CD4-positive, CD25-positive, alpha-beta regulatory T cell (primary cell): Measurements from ENCODE around the gene CYS1. TPM values are rescaled to one million over a fixed set of nuclear protein-coding genes. Genes with fewer than 3 reads are reported as not detected.
A peak's percentile ranks its signal among the peaks of the same experiment; 100 is the strongest.

Experiments
- ATAC-seq, 2 donors: fragments of 150-1000 bp; cut with Tn5 transposase; one replicate each; pipeline ENCODE4 v1.10.0; 2021; ENCODE audit warnings: low read depth in 2 of 2, moderate number of reproducible peaks in 2 of 2, moderate library complexity in 1 of 2
- DNase-seq, 3 donors: peaks; one replicate each; pipeline versions ENCODE4 v3.0.0 to v3.0.0-alpha.2; 2012 to 2022; ENCODE audit warnings: mixed read lengths in 1 of 3
- H3K27ac ChIP-seq: one replicate; pipeline ENCODE4 v1.7.0; 2013; ENCODE audit warnings: mild to moderate bottlenecking, low read length; ENCODE audit not compliant: insufficient read depth, poor library complexity, severe bottlenecking
- H3K27me3 ChIP-seq: one replicate; pipeline ENCODE4 v1.7.0; 2013; ENCODE audit warnings: low read length; ENCODE audit not compliant: control insufficient read depth, insufficient read depth
- H3K36me3 ChIP-seq: one replicate; pipeline ENCODE4 v1.7.0; 2013; ENCODE audit warnings: mild to moderate bottlenecking, low read length, moderate library complexity; ENCODE audit not compliant: control insufficient read depth, insufficient read depth
- H3K4me1 ChIP-seq: 2 replicates; pipeline ENCODE4 v1.7.0; 2013; ENCODE audit warnings: mild to moderate bottlenecking, low read length; ENCODE audit not compliant: insufficient read depth, control insufficient read depth, poor library complexity, severe bottlenecking
- H3K4me3 ChIP-seq: one replicate; pipeline ENCODE4 v1.7.0; 2013; ENCODE audit warnings: low read depth, mild to moderate bottlenecking, low read length, moderate library complexity
- H3K9me3 ChIP-seq, 2 experiments: 1 replicate in 1 of 2; 2 replicates in 1 of 2; pipeline ENCODE4 v1.7.0; 2013; ENCODE audit warnings: low read length in 2 of 2, mild to moderate bottlenecking in 1 of 2, moderate library complexity in 1 of 2; ENCODE audit not compliant: control insufficient read depth in 2 of 2
- H3K27ac Mint-ChIP-seq, 3 donors: one replicate each; pipeline ENCODE4 v1.8.0; 2020 to 2022; ENCODE audit warnings: mild to moderate bottlenecking in 3 of 3, mixed read lengths in 3 of 3, moderate library complexity in 2 of 3
- H3K27me3 Mint-ChIP-seq: one replicate; pipeline ENCODE4 v1.8.0; 2022; ENCODE audit warnings: mild to moderate bottlenecking, mixed read lengths
- H3K36me3 Mint-ChIP-seq: one replicate; pipeline ENCODE4 v1.8.0; 2020; ENCODE audit warnings: mixed read lengths
- H3K4me1 Mint-ChIP-seq, 4 donors: one replicate each; pipeline ENCODE4 v1.8.0; 2020 to 2022; ENCODE audit warnings: mixed read lengths in 4 of 4, mild to moderate bottlenecking in 1 of 4
- H3K4me3 Mint-ChIP-seq, 4 donors: one replicate each; pipeline ENCODE4 v1.8.0; 2020 to 2022; ENCODE audit warnings: mild to moderate bottlenecking in 4 of 4, mixed read lengths in 4 of 4, moderate library complexity in 3 of 4
- H3K9me3 Mint-ChIP-seq, 7 donors: one replicate each; pipeline ENCODE4 v1.8.0; 2020 to 2022; ENCODE audit warnings: mixed read lengths in 7 of 7, mild to moderate bottlenecking in 3 of 7, moderate library complexity in 2 of 7
- polyA plus RNA-seq, 4 donors: library from polyadenylated mRNA; unstranded; fragments of 300-500 nt; fragmentation: Illumina TruSeq; gene quantifications; one replicate each; pipeline ENCODE4 v1.2.3, GENCODE V29; 2021
- total RNA-seq: library from RNA; stranded (reverse); gene quantifications from one replicate; pipeline ENCODE4 v1.2.3, GENCODE V29; 2022

Gene CYS1
- total and polyA plus RNA-seq, 5 donors from 2014 or later, result not detected

DNA sequence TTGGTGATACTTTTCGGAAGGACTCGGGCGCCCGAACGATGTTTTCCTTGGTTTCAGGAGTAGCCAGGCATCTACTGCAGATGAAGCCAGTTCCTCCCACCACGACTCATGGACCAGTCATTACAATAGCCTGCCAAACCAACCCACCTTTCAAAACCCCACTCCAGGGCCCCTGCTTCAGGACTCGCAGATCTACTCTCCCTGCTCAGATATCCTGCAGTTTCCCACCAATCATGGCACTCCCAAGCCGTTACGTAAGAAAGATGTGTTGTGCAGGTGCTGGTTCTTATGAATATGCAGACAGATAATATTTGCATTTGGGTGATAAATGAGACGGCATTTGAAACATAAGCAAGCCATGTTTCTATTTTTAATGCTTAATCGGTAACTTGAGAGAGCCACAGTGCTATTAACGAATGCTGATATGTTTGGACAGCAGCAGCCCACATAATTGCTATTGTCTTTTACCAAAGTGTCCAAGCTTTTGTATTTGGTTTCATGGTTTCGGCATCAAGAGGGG, 3.5 kb upstream of the CYS1 start:
- peaks cover 0 to 1% (median 0%) of the 10 kb centered on the region in 7 donors for H3K9me3 Mint-ChIP-seq
- H3K36me3 ChIP-seq, result no peaks in the 10 kb centered on the region
- ATAC-seq (no peak), DNase-seq (no peak)
- H3K27ac ChIP-seq, result no peak overlapping the region
- H3K4me3 ChIP-seq, result no peak overlapping the region
- no peaks in the 10 kb centered on the region for H3K36me3 Mint-ChIP-seq
- H3K27ac Mint-ChIP-seq, result peak overlapping the region in 1 of 3 donors; percentile 18
- H3K27me3 Mint-ChIP-seq, result peaks cover 70% of the 10 kb centered on the region
- H3K4me1 Mint-ChIP-seq, result peaks cover 6 to 17% (median 13%) of the 10 kb centered on the region in 4 donors
- H3K4me3 Mint-ChIP-seq, result peak overlapping the region in 1 of 4 donors; percentile 15
- H3K9me3 ChIP-seq, result no peaks in the 10 kb centered on the region
- H3K27me3 ChIP-seq, result peaks cover 28% of the 10 kb centered on the region
- H3K4me1 ChIP-seq, result peaks cover 23% of the 10 kb centered on the region

DNA sequence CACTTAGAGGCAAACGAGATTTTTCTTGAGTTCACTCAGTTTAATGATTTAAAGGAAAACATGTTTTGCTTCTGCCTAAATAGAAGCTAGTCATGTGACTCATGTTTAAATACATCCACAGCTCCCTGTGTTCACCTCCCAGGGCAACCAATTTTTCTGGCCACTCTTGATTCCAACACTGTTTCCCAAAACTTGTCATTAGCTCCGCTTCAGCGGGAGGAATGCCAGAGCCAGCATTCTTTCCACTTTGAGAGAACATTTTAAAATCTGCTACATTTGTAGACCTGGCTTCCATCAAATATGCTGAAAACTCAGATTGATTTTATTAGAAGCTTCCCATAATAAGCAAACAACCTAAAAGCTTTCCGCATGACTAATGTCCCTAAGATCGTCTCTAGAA, 2.8 kb upstream of the CYS1 start:
- Histone ChIP-seq H3K36me3 (no peaks in the 10 kb centered on the region), H3K9me3 (no peaks in the 10 kb centered on the region), H3K27ac (no peak overlapping the region), H3K27me3 (peaks cover 35% of the 10 kb centered on the region), H3K4me1 (peaks cover 23% of the 10 kb centered on the region), H3K4me3 (no peak overlapping the region)
- H3K4me1 Mint-ChIP-seq, result peaks cover 6 to 17% (median 15%) of the 10 kb centered on the region in 4 donors
- H3K27me3 Mint-ChIP-seq, result peaks cover 73% of the 10 kb centered on the region
- ATAC-seq (no peak), DNase-seq (no peak)
- no peak overlapping the region for H3K27ac Mint-ChIP-seq
- peak overlapping the region in 2 of 4 donors; percentile 29 to 89 for H3K4me3 Mint-ChIP-seq
- peaks cover 0 to 1% (median 0%) of the 10 kb centered on the region in 7 donors for H3K9me3 Mint-ChIP-seq
- no peaks in the 10 kb centered on the region for H3K36me3 Mint-ChIP-seq

- H3K27me3 ChIP-seq, result peaks cover 41% of the 10 kb centered on the region
- H3K9me3 ChIP-seq, result no peaks in the 10 kb centered on the region
- H3K9me3 Mint-ChIP-seq, result peaks cover 0 to 1% (median 0%) of the 10 kb centered on the region in 7 donors
- DNase-seq (peak in 1 of 3 donors; percentile 40), ATAC-seq (no peak)
- peak overlapping the region; percentile 74 to 81 (median 80) for H3K4me3 Mint-ChIP-seq
- peaks cover 23% of the 10 kb centered on the region for H3K4me1 ChIP-seq
- peak overlapping the region; percentile 58 for H3K4me3 ChIP-seq
- H3K4me1 Mint-ChIP-seq, result peaks cover 6 to 22% (median 15%) of the 10 kb centered on the region in 4 donors
- no peak overlapping the region for H3K27ac ChIP-seq
- H3K36me3 ChIP-seq, result no peaks in the 10 kb centered on the region
- H3K36me3 Mint-ChIP-seq, result no peaks in the 10 kb centered on the region
- peak overlapping the region in 1 of 3 donors; percentile 63 for H3K27ac Mint-ChIP-seq
- H3K27me3 Mint-ChIP-seq, result peaks cover 73% of the 10 kb centered on the region
Measured at GRCh38 chr2:10080536-10081304, 509 bp upstream of the CYS1 start.

- Mint-ChIP-seq H3K27me3 (peaks cover 75% of the 10 kb centered on the region), H3K36me3 (no peaks in the 10 kb centered on the region), H3K27ac (peak overlapping the region in 1 of 3 donors; percentile 66), H3K4me3 (peak overlapping the region; percentile 86 to 92 (median 87)), H3K9me3 (peaks cover 0 to 1% (median 0%) of the 10 kb centered on the region in 7 donors), H3K4me1 (peaks cover 6 to 22% (median 15%) of the 10 kb centered on the region in 4 donors)
- peak in 1 of 3 donors; percentile 42 for DNase-seq
- Histone ChIP-seq H3K27me3 (peaks cover 39% of the 10 kb centered on the region), H3K4me1 (peaks cover 23% of the 10 kb centered on the region), H3K9me3 (no peaks in the 10 kb centered on the region), H3K36me3 (no peaks in the 10 kb centered on the region), H3K27ac (no peak overlapping the region), H3K4me3 (no peak overlapping the region)
- ATAC-seq, result peak in 1 of 2 donors; percentile 40
Measured at GRCh38 chr2:10079266-10079869, 843 bp downstream of the CYS1 start.

DNA sequence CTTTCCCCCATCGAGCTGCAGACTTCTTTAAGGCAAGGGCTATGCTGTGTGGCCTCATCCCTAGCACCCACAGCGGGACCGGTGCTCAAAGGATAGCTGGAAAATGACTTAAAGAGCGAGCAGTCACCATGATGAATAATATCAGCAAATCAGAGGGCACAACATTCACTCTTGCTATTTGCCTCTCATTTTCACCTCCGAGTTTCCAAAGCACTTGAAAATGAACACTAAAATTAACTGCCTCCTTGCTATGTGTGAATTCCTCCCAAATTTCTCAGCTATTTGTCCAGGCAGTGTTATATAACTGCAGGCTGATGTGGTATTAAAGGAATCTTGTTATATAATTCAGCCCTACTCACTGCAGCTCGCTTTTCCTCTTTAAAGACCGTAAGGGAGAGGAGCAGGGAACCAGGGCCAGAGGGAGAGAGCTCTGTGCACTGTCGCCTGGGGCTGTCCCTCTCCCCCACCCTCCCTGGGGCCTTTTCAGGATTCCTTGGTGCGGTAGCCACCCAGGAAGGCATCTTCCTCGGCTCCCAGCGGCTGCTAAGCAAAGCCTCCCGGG, 1.4 kb downstream of the CYS1 start:
- Histone ChIP-seq H3K27me3 (peaks cover 33% of the 10 kb centered on the region), H3K27ac (no peak overlapping the region), H3K9me3 (no peaks in the 10 kb centered on the region), H3K4me3 (no peak overlapping the region), H3K4me1 (peaks cover 23% of the 10 kb centered on the region), H3K36me3 (no peaks in the 10 kb centered on the region)
- Mint-ChIP-seq H3K27ac (no peak overlapping the region), H3K9me3 (peaks cover 0 to 1% (median 0%) of the 10 kb centered on the region in 7 donors), H3K4me3 (peak overlapping the region; percentile 86 to 92 (median 87)), H3K36me3 (no peaks in the 10 kb centered on the region), H3K27me3 (peaks cover 75% of the 10 kb centered on the region), H3K4me1 (peaks cover 6 to 22% (median 15%) of the 10 kb centered on the region in 4 donors)
- DNase-seq (no peak), ATAC-seq (no peak)

DNA sequence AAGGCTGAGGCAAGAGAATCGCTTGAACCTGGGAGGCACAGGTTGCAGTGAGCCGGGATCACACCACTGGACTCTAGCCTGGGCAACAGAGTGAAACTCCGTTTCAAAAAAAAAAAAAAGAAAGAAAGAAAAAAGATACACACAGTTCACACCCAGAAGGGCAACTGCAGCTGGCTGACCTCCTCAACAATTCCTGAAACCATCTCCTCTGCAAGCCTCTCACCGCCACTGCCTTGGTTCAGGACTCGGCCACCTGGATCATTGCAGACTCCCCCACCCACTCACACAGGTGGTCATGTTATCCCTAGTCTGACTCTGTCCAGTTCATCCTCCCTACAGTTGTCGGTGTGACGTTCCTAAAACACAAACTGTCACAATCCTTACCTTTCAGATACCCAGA, 2.2 kb downstream of the CYS1 start:
- Histone ChIP-seq H3K36me3 (no peaks in the 10 kb centered on the region), H3K4me1 (peaks cover 23% of the 10 kb centered on the region), H3K27me3 (peaks cover 27% of the 10 kb centered on the region), H3K9me3 (no peaks in the 10 kb centered on the region), H3K27ac (no peak overlapping the region), H3K4me3 (no peak overlapping the region)
- H3K27me3 Mint-ChIP-seq, result peaks cover 72% of the 10 kb centered on the region
- DNase-seq, result no peak
- H3K9me3 Mint-ChIP-seq, result peaks cover 0 to 1% (median 0%) of the 10 kb centered on the region in 7 donors
- H3K27ac Mint-ChIP-seq, result no peak overlapping the region
- peaks cover 6 to 21% (median 14%) of the 10 kb centered on the region in 4 donors for H3K4me1 Mint-ChIP-seq
- H3K4me3 Mint-ChIP-seq, result peak overlapping the region; percentile 16 to 88 (median 28)
- H3K36me3 Mint-ChIP-seq, result no peaks in the 10 kb centered on the region
- no peak for ATAC-seq

DNA sequence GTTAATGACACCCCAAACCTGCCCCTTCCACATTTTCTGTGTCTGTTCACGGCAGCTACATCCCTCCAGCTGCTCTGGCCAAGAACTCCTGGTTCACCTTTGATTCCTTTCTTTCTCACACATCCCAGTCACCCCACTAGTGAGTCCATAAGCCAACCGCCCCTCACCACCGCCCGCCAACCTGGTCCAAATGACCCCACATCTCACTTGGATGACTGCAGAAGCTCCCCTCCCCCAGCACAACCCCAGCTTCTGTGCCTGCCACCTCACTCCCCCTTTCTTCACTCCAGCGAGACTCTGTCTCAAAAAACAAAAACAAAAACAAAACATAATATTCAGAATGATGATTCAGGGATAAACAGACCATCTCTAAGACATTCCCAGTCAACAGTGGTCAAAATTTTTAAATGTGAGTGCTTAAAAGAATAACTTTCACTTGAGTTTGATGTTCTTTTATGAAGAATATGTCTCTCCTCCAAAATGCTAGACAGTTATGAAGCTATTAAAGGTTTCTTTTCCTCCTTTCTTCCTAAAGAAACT, 3.2 kb downstream of the CYS1 start:
- Histone ChIP-seq H3K36me3 (no peaks in the 10 kb centered on the region), H3K4me3 (no peak overlapping the region), H3K27me3 (peaks cover 25% of the 10 kb centered on the region), H3K27ac (no peak overlapping the region), H3K9me3 (no peaks in the 10 kb centered on the region), H3K4me1 (peaks cover 28% of the 10 kb centered on the region)
- Mint-ChIP-seq H3K27me3 (peaks cover 75% of the 10 kb centered on the region), H3K4me1 (peaks cover 9 to 25% (median 15%) of the 10 kb centered on the region in 4 donors), H3K36me3 (no peaks in the 10 kb centered on the region), H3K27ac (no peak overlapping the region), H3K9me3 (peaks cover 0 to 1% (median 0%) of the 10 kb centered on the region in 7 donors), H3K4me3 (peak overlapping the region in 1 of 4 donors; percentile 61)
- ATAC-seq, result no peak
- DNase-seq, result no peak
